Measurements from ENCODE around the gene ZFP28. TPM values are rescaled to one million over a fixed set of nuclear protein-coding genes. Genes with fewer than 3 reads are reported as not detected.

Gene ZFP28
- total RNA-seq, 1 donor from 2014 or later: 5.4 TPM

- DNase-seq (ENCODE audit: extremely low read depth, low read depth, low spot score): no peak
Observed at GRCh38 chr19:56594783-56595547, 56.2 kb downstream of the ZFP28 start, which contains the start of gene ZNF71. ZNF71 (plus strand) TSS chr19:56595302; CDS start chr19:56601559, 6,257 bp downstream.

- no peak for DNase-seq (ENCODE audit: extremely low read depth, low read depth, low spot score)
Observed at GRCh38 chr19:56595548-56595899, 56.8 kb downstream of the ZFP28 start.

DNA sequence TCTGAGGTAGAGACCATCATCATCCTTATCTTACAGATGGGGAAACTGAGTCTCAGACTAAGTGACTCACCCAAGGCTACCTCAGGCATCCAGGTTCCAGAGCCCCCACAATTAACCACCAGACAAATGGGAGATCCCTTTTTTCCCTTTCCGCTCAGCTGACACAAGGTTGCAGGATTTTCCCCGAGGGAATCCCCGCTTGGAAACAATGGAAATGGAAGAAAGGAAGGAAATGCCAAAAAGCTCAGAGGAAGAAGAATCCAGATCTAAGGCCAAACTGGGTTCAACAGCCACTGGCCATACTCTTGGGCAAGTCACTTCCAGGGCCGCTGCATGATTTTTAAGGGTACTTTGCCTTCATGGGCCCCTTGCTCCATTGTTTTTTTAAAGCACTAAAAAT is 57.9 kb downstream of the ZFP28 start:
- no peak for DNase-seq (ENCODE audit: extremely low read depth, low read depth, low spot score)

DNA sequence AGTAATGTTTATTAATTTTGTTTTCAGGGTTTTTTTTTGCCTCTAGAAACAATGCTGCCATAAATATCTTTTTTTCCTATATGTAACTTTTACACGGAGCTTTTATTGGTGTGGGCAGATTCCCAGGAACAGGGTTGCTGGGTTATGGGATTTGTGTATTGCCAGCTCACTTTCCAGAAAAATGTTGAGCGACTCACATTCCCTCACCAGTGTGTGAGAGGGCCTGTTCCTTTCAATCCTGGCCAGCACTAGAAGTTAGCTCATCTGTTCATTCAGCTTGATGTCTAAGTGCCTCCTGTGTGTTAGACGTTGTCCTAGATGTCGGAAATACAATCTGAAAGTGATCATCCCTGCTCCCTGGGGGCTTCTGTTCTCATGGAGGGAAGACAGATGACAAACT is 58.9 kb downstream of the ZFP28 start:
- DNase-seq (ENCODE audit: extremely low read depth, low read depth, low spot score): no peak

DNA sequence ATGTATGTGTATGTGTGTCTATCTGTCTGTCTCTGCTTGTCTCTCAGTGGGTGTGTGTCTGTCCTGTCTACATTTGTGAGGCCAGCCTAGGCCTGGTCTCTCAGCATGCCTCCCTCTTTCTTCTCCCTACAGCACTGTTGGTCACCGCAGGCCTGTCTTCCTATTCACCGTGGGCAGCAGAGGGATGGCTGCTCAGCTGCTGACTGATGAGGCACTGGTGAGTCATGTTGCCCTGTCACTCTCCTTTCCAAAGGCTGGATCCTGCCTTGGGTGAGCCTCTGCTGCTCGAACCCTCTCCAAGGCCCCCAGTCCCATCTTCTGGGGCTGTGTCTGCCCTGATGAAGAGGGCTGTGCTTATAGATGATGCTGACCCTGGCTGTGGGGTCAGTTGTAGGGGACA is 62.6 kb downstream of the ZFP28 start:
- DNase-seq (ENCODE audit: extremely low read depth, low read depth, low spot score): no peak

DNA sequence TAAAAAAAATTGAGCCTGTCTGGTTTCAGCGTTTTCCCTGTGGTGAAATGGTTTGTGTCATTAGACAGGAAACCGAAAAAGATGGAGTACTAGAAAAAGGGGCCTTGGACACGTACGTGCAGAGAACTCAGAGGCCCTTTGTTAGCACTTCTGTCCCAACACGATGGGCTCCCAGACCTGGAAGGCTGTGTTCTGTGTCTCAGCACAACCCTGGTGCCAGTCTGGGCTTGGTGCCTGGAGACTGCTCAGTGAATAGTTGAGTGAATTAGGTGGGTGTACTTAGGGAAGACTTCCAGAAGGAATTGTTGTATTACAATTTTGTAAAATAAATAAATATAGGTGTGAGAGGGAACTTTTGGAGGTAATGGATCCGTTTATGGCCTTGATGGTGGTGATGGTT is 65.1 kb downstream of the ZFP28 start:
- no peak for DNase-seq (ENCODE audit: extremely low read depth, low read depth, low spot score)

Other genes with a start within 250 kb of the ZFP28 start
- 4.0 and 4.1 TPM in 2 replicates for gene ZSCAN5A, start 224.1 kb upstream of the ZFP28 start, total RNA-seq
- 1.2 and 4.0 TPM in 2 replicates for gene ZNF582, start 145.4 kb upstream of the ZFP28 start, total RNA-seq
- gene ZNF583, start 134.6 kb upstream of the ZFP28 start, total RNA-seq: 1.9 and 6.4 TPM in 2 replicates
- 2.6 and 4.0 TPM in 2 replicates for gene ZNF667, start 61.6 kb upstream of the ZFP28 start, total RNA-seq
- gene ZNF471, start 31.1 kb upstream of the ZFP28 start, total RNA-seq: 2.2 and 2.8 TPM in 2 replicates
- 3.3 and 3.5 TPM in 2 replicates for gene ZNF470, start 28.5 kb downstream of the ZFP28 start, total RNA-seq
- 24.4 and 24.8 TPM in 2 replicates for gene ZNF71, start 56.4 kb downstream of the ZFP28 start, total RNA-seq
- gene SMIM17, start 104.2 kb downstream of the ZFP28 start, total RNA-seq: 0.58 and 1.2 TPM in 2 replicates
- gene ZNF835, start 132.8 kb downstream of the ZFP28 start, total RNA-seq: 0.18 and 0.34 TPM in 2 replicates